Upper lobe of left lung (tissue), 6 donors: Measurements from ENCODE around the gene NXPE3. TPM values are rescaled to one million over a fixed set of nuclear protein-coding genes. Genes with fewer than 3 reads are reported as not detected.

ENCODE experiments used
- ATAC-seq, 2 donors: fragments of 200-7000 bp; cut with Tn5 transposase; one replicate each; pipeline ENCODE4 v1.9.1; 2022; ENCODE audit warnings: mild to moderate bottlenecking in 2 of 2, moderate library complexity in 2 of 2; ENCODE audit not compliant: low FRiP score in 2 of 2
- DNase-seq, 2 donors: peaks; one replicate each; pipeline ENCODE4 v3.0.0-alpha.2; 2019 to 2020
- H3K27ac ChIP-seq, 4 donors: fragments of 200-600 bp; sonication (generic); one replicate each; pipeline ENCODE4 v1.5.1; 2016 to 2019
- H3K27me3 ChIP-seq, 4 donors: fragments of 200-600 bp; sonication (generic); one replicate each; pipeline ENCODE4 v1.5.1; 2017 to 2019
- H3K36me3 ChIP-seq, 4 donors: fragments of 200-600 bp; sonication (generic); one replicate each; pipeline ENCODE4 v1.5.1; 2016 to 2019
- H3K4me1 ChIP-seq, 4 donors: fragments of 200-600 bp; sonication (generic); one replicate each; pipeline ENCODE4 v1.5.1; 2018 to 2019
- H3K4me3 ChIP-seq, 4 donors: fragments of 200-600 bp; sonication (generic); one replicate each; pipeline ENCODE4 v1.5.1; 2017 to 2019; ENCODE audit warnings: mild to moderate bottlenecking in 2 of 4, moderate library complexity in 1 of 4
- H3K9me3 ChIP-seq, 4 donors: fragments of 200-600 bp; sonication (generic); one replicate each; pipeline ENCODE4 v1.5.1; 2018 to 2019
- CTCF ChIP-seq, 6 experiments: fragments of 450-650 bp in 4 of 6; fragments of 200-600 bp in 2 of 6; sonication (generic) in 2 of 6; IDR thresholded peaks; one replicate each; pipeline ENCODE4 v1.5.1; 2016 to 2019; ENCODE audit warnings: antibody characterized with exemption in 6 of 6
- EP300 ChIP-seq, 4 donors: sonication (generic); formaldehyde crosslinking; IDR thresholded peaks; one replicate each; pipeline ENCODE4 v1.5.1; 2017; ENCODE audit warnings: antibody characterized with exemption in 4 of 4, control low read depth in 2 of 4
- POLR2A ChIP-seq, 4 donors: fragments of 450-650 bp; IDR thresholded peaks; one replicate each; pipeline ENCODE4 v1.5.1; 2016 to 2017; ENCODE audit warnings: antibody characterized with exemption in 4 of 4, mild to moderate bottlenecking in 2 of 4
- POLR2AphosphoS5 ChIP-seq, 2 donors: sonication (generic); formaldehyde crosslinking; IDR thresholded peaks; one replicate each; pipeline ENCODE4 v1.5.1; 2017; ENCODE audit warnings: antibody characterized with exemption in 2 of 2
- WGBS, 2 donors: methylation state at CpG; one replicate each; pipeline ENCODE4 v1.1.5; 2017 to 2018; 5-methylcytosine and 5-hydroxymethylcytosine counted together
- total RNA-seq, 6 donors: library from RNA; depleted of rRNA in 4 of 6; stranded (reverse); fragments of >200 nt in 4 of 6; gene quantifications; one replicate each; pipeline versions ENCODE4 v1.1.0 to v1.2.1, GENCODE V29; 2016 to 2021
- donor health status: DM: no; HTN: no; CAD: no; lungs with moderate emphysema.
- donor health status: DM: no; HTN: yes; CAD: no; lungs with severe emphysema.

NXPE3 gene
- total RNA-seq, 6 donors from 2014 or later, result 7.2 to 16.8 (median 15.5) TPM

- TF ChIP-seq EP300 (IDR thresholded peaks at IDR 0.05) (no peak), POLR2AphosphoS5 (IDR thresholded peaks at IDR 0.05) (no peak), POLR2A (IDR thresholded peaks at IDR 0.05) (no peak), CTCF (IDR thresholded peaks at IDR 0.05) (no peak)
- 54 to 60% methylated on average over 2 of the region's 2 CpGs for WGBS, 2 donors
These were observed 54.5 kb downstream of the NXPE3 start for GRCh38 chr3:101833446-101833974.

DNA sequence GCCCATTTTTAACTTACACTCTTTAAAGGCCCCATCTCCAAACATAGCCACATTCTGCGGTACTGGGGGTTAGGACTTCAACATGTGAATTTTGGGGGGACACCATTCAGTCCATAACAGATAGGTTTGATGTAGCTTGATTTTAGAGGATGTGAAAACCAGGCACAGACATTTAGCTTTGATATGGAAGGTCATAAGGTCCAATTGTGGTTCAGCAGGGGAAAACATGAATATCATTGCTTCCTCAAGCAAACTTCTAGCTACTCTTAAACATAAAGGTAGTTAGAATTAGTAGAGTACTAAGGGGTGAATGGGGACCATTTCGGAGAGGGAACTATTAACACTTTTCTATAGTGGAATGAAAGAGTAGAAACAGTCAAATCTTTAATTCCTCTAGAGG is 56.7 kb downstream of the NXPE3 start:
- DNase-seq (no peak), ATAC-seq (no peak)
- peaks cover 6 to 19% (median 17%) of the 10 kb centered on the region in 4 donors for H3K4me1 ChIP-seq
- H3K4me3 ChIP-seq, result no peak overlapping the region
- WGBS, 2 donors, result 96 to 100% methylated on average over 2 of the region's 2 CpGs
- no peaks in the 10 kb centered on the region for H3K9me3 ChIP-seq
- no peaks in the 10 kb centered on the region for H3K27me3 ChIP-seq
- H3K36me3 ChIP-seq, result no peaks in the 10 kb centered on the region
- no peak for TF ChIP-seq POLR2A (IDR thresholded peaks at IDR 0.05)
- TF ChIP-seq EP300 (IDR thresholded peaks at IDR 0.05), result no peak
- TF ChIP-seq CTCF (IDR thresholded peaks at IDR 0.05), result no peak
- no peak for TF ChIP-seq POLR2AphosphoS5 (IDR thresholded peaks at IDR 0.05)
- H3K27ac ChIP-seq, result no peak overlapping the region

More at GRCh38 chr3:101833446-101833974, 54.5 kb downstream of the NXPE3 start:
- H3K27me3 ChIP-seq, result no peaks in the 10 kb centered on the region
- peaks cover 23 to 37% (median 30%) of the 10 kb centered on the region in 4 donors for H3K4me1 ChIP-seq
- no peaks in the 10 kb centered on the region for H3K36me3 ChIP-seq
- H3K27ac ChIP-seq, result no peak overlapping the region
- ATAC-seq (no peak), DNase-seq (no peak)
- no peak overlapping the region for H3K4me3 ChIP-seq
- no peaks in the 10 kb centered on the region for H3K9me3 ChIP-seq

DNA sequence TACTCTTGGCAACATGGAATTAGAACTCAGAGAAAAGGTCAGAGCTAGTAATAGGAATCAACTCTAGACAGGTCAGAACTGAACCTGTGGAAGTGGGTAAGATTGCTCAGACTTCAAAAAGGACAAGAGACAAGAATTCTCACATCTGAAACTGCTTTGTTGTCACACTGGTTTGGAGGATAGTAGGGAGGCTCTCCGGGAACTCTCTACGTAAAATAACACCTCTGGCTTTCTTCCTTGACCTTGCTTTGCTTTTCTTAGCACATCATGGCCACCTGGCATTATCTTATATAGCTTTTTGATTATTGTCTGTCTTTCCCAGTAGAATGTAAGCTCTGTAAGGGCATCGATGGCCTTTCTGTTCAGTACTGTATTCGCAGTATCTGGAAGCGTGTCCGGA is 57.1 kb downstream of the NXPE3 start:
- no peak overlapping the region for H3K27ac ChIP-seq
- peaks cover 6 to 19% (median 16%) of the 10 kb centered on the region in 4 donors for H3K4me1 ChIP-seq
- WGBS, 2 donors, result 95 to 96% methylated on average over 6 of the region's 6 CpGs

DNA sequence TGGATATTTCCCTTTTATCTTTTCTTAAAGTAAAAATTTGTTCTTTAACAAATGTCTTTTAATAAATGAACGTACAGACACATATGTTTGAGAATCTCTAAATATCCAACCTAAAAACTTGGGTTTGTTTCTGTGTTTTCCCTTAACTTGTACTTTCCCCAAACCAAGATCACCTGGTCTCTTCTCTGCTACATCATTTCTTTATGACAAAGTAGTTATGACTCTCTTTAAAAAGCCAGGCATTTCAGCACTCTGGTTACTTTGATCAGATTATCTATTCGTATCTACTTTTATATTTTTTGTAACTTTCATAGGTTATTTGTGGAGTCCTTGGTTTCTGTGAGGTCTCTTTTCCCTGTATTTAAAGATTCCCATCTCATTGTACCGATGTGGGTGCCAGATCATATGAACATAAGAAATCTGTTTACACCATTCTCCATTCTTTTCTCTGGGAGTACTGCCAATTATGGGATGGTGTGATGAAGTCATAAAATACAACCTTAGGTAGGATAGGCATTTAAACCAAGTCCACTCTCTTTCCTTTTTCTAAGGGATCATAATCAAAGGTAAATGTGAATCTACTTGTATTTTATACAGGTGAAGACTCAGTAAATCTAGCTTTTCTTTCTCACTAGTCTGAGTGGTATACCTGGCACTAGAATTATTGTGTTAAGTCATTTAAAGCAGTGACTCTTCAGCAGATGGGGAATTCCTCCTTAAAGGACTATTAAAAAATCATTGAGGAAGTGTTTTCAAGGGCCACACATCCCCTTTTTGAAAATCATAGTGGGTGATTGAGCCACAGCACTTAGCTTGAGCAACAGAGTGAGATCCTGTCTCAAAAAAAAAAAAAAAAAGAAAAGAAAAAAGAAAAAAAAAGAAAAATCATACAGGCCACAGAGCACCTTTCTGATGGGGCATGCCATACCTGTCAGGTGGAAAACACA is 57.9 kb downstream of the NXPE3 start:
- DNase-seq, result no peak
- 57 to 65% methylated on average over 3 of the region's 3 CpGs for WGBS, 2 donors
- Histone ChIP-seq H3K4me3 (no peak overlapping the region), H3K36me3 (no peaks in the 10 kb centered on the region), H3K9me3 (no peaks in the 10 kb centered on the region), H3K27me3 (no peaks in the 10 kb centered on the region), H3K27ac (peak overlapping the region; percentile 31 to 68 (median 38)), H3K4me1 (peaks cover 6 to 19% (median 15%) of the 10 kb centered on the region in 4 donors)
- TF ChIP-seq EP300 (IDR thresholded peaks at IDR 0.05) (no peak), CTCF (IDR thresholded peaks at IDR 0.05) (no peak)
- peak in 1 of 2 donors; percentile 74 for ATAC-seq

More for the DNA sequence above, 57.1 kb downstream of the NXPE3 start:
- TF ChIP-seq POLR2AphosphoS5 (IDR thresholded peaks at IDR 0.05), result no peak
- TF ChIP-seq CTCF (IDR thresholded peaks at IDR 0.05), result no peak
- no peak for TF ChIP-seq POLR2A (IDR thresholded peaks at IDR 0.05)
- TF ChIP-seq EP300 (IDR thresholded peaks at IDR 0.05), result no peak
- DNase-seq (no peak), ATAC-seq (no peak)
- no peaks in the 10 kb centered on the region for H3K27me3 ChIP-seq
- no peak overlapping the region for H3K4me3 ChIP-seq
- no peaks in the 10 kb centered on the region for H3K36me3 ChIP-seq
- no peaks in the 10 kb centered on the region for H3K9me3 ChIP-seq
